ENCODE data around the gene YBX3. TPM values are rescaled to one million over a fixed set of nuclear protein-coding genes. Genes with fewer than 3 reads are reported as not detected.
A peak's percentile ranks its signal among the peaks of the same experiment; 100 is the strongest.
"Not testable (repeated sequence)": the region's sequence is repeated elsewhere in the genome, so short reads cannot be mapped to it uniquely, and the experiment has no call there.

Gene YBX3
- polyA plus RNA-seq, 1 donor from 2014 or later = 3.4 TPM

DNA sequence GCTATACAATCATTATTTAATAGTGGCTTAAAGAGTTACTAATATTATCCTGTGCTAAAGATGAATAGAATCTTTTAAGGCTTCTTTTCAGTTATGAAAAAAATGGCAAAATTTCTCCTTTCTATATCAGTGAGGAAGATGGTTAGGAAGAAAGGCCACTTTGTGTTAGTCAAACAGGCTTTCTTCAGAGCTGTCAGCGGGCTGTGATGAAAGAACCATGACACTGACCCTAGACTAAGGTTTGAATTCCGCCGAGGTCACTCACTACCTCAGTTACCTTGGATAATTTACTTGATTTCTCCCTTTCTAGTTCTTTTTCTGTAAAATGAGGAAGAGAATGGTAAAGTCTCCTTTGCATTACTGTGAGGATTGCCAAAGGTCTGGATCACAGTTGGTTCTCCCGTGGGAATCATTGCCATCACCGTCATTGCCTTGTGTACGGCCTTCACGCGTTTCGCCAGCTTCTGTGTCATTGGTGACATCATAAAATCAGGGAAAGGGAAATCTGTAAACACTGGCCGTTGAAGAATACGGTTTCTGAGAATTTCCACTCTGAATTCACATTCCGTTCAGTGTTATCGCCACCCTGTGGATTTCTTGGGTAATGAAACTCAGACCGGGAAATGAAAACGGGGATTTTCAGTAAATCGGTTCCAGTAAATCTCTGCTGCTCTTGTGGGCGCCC is 26.7 kb upstream of the YBX3 start:
- H3K27me3 ChIP-seq (ENCODE audit: insufficient read depth, low read depth, low read length) = no peaks in the 10 kb centered on the region
- H3K36me3 ChIP-seq (ENCODE audit: insufficient read depth, low read length) = no peaks in the 10 kb centered on the region
- H4K20me1 ChIP-seq (ENCODE audit: insufficient read depth) = no peaks in the 10 kb centered on the region
- H2AFZ ChIP-seq (ENCODE audit: low read depth, low read length) = peak overlapping the region; percentile 48
- H3K4me2 ChIP-seq (ENCODE audit: low read length) = no peak overlapping the region
- no peak for TF ChIP-seq MXI1 (conservative IDR thresholded peaks at IDR 0.05; ENCODE audit: poor library complexity, severe bottlenecking)
- TF ChIP-seq RAD21 (conservative IDR thresholded peaks at IDR 0.05) = peak; percentile 90
- TF ChIP-seq POLR2AphosphoS5 (IDR thresholded peaks at IDR 0.05) = no peak
- peak; percentile 30 for TF ChIP-seq EP300 (conservative IDR thresholded peaks at IDR 0.05; ENCODE audit: poor library complexity, severe bottlenecking)
- TF ChIP-seq REST (IDR thresholded peaks at IDR 0.05; ENCODE audit: borderline replicate concordance) = peak; percentile 25
- peak; percentile 99 for TF ChIP-seq CTCF (IDR thresholded peaks at IDR 0.05; ENCODE audit: poor library complexity, severe bottlenecking)
- TF ChIP-seq SMC3 (conservative IDR thresholded peaks at IDR 0.05; ENCODE audit: poor library complexity) = peak; percentile 96
- TF ChIP-seq TAF1 (IDR thresholded peaks at IDR 0.05; ENCODE audit: low read depth) = no peak
- TF ChIP-seq EZH2 (IDR thresholded peaks at IDR 0.05; ENCODE audit: borderline replicate concordance, insufficient read depth, low read length, poor library complexity, severe bottlenecking) = no peak
- H3F3A ChIP-seq (ENCODE audit: insufficient read depth, low read length, poor library complexity, severe bottlenecking) = no peaks in the 10 kb centered on the region
- peak overlapping the region; percentile 52 for H3K4me3 ChIP-seq (ENCODE audit: low read length)
- H3K9me2 ChIP-seq (ENCODE audit: insufficient read depth, low read length) = no peaks in the 10 kb centered on the region
- H3K9ac ChIP-seq (ENCODE audit: low read length) = peak overlapping the region; percentile 24
- no peaks in the 10 kb centered on the region for H3K79me2 ChIP-seq (replicated peaks; ENCODE audit: insufficient read depth, low read length)
- H3K9me3 ChIP-seq (ENCODE audit: low read length) = no peaks in the 10 kb centered on the region
- H3K27ac ChIP-seq (ENCODE audit: low read length) = peak overlapping the region; percentile 22

GRCh38 chr12:10747730-10748129 is 24.6 kb upstream of the YBX3 start:
- H3K27ac ChIP-seq (ENCODE audit: low read length) = no peak overlapping the region

GRCh38 chr12:10743420-10743819 is 20.3 kb upstream of the YBX3 start:
- H3F3A ChIP-seq (ENCODE audit: insufficient read depth, low read length, poor library complexity, severe bottlenecking); H3K27ac ChIP-seq (ENCODE audit: low read length); H3K79me2 ChIP-seq (replicated peaks; ENCODE audit: insufficient read depth, low read length); H3K9me2 ChIP-seq (ENCODE audit: insufficient read depth, low read length); H3K9me3 ChIP-seq (ENCODE audit: low read length); H3K27me3 ChIP-seq (ENCODE audit: insufficient read depth, low read depth, low read length); H3K4me3 ChIP-seq (ENCODE audit: low read length); H3K4me2 ChIP-seq (ENCODE audit: low read length); H2AFZ ChIP-seq (ENCODE audit: low read depth, low read length); H3K9ac ChIP-seq (ENCODE audit: low read length); H3K36me3 ChIP-seq (ENCODE audit: insufficient read depth, low read length); H4K20me1 ChIP-seq (ENCODE audit: insufficient read depth): not testable (repeated sequence)

More at GRCh38 chr12:10747730-10748129, 24.6 kb upstream of the YBX3 start:
- H4K20me1 ChIP-seq (ENCODE audit: insufficient read depth) = no peaks in the 10 kb centered on the region
- H3K9me2 ChIP-seq (ENCODE audit: insufficient read depth, low read length) = no peaks in the 10 kb centered on the region
- H3K4me2 ChIP-seq (ENCODE audit: low read length) = no peak overlapping the region
- no peak overlapping the region for H3K4me3 ChIP-seq (ENCODE audit: low read length)
- no peak overlapping the region for H3K9ac ChIP-seq (ENCODE audit: low read length)
- H3K79me2 ChIP-seq (replicated peaks; ENCODE audit: insufficient read depth, low read length) = no peaks in the 10 kb centered on the region
- H3F3A ChIP-seq (ENCODE audit: insufficient read depth, low read length, poor library complexity, severe bottlenecking) = no peaks in the 10 kb centered on the region
- no peak for TF ChIP-seq MXI1 (conservative IDR thresholded peaks at IDR 0.05; ENCODE audit: poor library complexity, severe bottlenecking)
- no peak for TF ChIP-seq RAD21 (conservative IDR thresholded peaks at IDR 0.05)
- no peak for TF ChIP-seq TAF1 (IDR thresholded peaks at IDR 0.05; ENCODE audit: low read depth)
- TF ChIP-seq EZH2 (IDR thresholded peaks at IDR 0.05; ENCODE audit: borderline replicate concordance, insufficient read depth, low read length, poor library complexity, severe bottlenecking) = no peak
- no peaks in the 10 kb centered on the region for H3K27me3 ChIP-seq (ENCODE audit: insufficient read depth, low read depth, low read length)
- H2AFZ ChIP-seq (ENCODE audit: low read depth, low read length) = no peak overlapping the region
- no peaks in the 10 kb centered on the region for H3K36me3 ChIP-seq (ENCODE audit: insufficient read depth, low read length)
- no peaks in the 10 kb centered on the region for H3K9me3 ChIP-seq (ENCODE audit: low read length)

All from neural cell (in vitro differentiated cells).